Epithelial cell of esophagus (primary cell): ENCODE results near the gene DNAJC12.
"Not testable (repeated sequence)": the region's sequence is repeated elsewhere in the genome, so short reads cannot be mapped to it uniquely, and the experiment has no call there.

ENCODE experiments used
- DNase-seq: peaks from one replicate; pipeline ENCODE4 v3.0.0; 2010; ENCODE audit warnings: low read depth
- H3K4me3 ChIP-seq: 2 replicates; pipeline ENCODE4 v1.5.1; 2011; ENCODE audit warnings: mild to moderate bottlenecking, low read length, control low read depth
- TF ChIP-seq, protein P1 (sequence below): IDR thresholded peaks from 2 replicates; pipeline ENCODE4 v1.5.1; 2011; ENCODE audit warnings: low read depth, mild to moderate bottlenecking, low read length, control low read depth, inconsistent platforms; ENCODE audit not compliant: insufficient read depth; ENCODE audit errors: missing control alignments

The DNAJC12 gene

DNA sequence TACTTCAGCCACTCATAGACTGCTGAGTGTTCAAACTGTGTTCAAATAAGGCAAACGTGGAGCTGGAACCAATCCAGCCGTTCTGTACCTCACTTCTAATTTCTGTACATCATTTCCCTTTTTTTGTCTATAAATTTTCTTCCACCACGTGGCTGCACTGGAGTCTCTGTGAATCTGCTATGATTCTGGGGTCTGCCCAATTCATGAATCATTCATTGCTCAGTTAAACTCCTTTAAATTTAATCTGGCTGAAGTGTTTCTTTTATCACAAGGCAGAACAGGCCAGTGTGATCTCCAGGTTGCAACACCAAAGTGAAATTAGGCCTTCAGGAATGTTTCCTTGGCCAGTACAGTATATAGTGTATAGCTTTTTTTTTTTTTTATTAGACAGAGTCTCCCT lies 53.5 kb downstream of the DNAJC12 start:
- no peak for DNase-seq
- no peak overlapping the region for H3K4me3 ChIP-seq
- TF ChIP-seq, protein P1, sequence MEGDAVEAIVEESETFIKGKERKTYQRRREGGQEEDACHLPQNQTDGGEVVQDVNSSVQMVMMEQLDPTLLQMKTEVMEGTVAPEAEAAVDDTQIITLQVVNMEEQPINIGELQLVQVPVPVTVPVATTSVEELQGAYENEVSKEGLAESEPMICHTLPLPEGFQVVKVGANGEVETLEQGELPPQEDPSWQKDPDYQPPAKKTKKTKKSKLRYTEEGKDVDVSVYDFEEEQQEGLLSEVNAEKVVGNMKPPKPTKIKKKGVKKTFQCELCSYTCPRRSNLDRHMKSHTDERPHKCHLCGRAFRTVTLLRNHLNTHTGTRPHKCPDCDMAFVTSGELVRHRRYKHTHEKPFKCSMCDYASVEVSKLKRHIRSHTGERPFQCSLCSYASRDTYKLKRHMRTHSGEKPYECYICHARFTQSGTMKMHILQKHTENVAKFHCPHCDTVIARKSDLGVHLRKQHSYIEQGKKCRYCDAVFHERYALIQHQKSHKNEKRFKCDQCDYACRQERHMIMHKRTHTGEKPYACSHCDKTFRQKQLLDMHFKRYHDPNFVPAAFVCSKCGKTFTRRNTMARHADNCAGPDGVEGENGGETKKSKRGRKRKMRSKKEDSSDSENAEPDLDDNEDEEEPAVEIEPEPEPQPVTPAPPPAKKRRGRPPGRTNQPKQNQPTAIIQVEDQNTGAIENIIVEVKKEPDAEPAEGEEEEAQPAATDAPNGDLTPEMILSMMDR: no peak

DNA sequence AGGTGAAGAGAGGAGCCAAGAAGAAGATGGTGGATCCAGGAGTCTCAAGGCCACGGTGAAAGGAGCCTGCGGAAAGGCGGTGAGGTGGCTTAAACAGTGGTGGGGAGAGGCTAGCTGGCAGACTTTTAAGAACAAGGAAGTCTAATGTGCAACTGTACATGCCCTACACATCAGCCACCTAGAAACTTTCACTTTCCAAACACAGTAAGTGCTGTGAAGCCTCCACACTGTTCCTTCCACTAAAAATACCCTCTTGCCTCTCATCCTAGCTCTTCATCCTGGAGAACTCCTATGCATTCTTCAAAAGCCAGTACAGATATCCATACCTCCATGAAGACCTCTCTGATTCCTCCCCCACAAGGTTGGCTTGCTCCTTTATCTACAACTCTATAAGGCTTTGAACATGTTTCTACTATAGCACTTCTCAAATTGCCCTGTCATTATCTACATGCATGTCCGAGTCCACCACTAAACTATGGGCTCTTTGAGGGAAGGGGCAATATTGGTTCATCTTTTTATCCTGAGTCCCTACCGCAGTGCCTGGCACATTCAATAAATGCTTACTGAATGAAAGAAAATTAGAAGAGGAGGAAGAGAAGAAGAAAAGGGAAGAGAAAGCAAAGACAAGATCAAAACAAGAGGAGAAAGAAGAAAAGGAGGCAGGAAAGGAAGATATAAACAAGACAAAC lies 54.2 kb downstream of the DNAJC12 start:
- DNase-seq: no peak
- TF ChIP-seq, protein P1: no peak
- no peak overlapping the region for H3K4me3 ChIP-seq

DNA sequence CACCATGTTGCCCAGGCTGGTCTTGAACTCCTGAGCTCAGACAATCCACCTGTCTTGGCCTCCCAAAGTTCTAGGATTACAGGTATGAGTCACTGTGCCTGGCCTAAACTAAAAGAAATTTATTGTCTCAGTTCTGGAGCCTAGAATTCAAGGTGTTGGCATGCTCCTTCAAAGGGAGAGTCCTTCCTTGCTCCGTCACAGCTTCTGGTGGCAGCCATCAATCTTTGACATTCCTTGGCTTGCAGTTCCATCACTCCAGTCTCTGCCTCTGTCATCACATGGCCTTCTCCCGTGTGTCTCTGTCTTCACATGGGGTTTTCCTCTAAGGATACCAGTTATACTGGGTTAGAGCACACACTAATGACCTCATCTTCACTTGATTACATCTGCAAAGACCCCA lies 55.5 kb downstream of the DNAJC12 start:
- TF ChIP-seq, protein P1: no peak
- H3K4me3 ChIP-seq: no peak overlapping the region
- no peak for DNase-seq

DNA sequence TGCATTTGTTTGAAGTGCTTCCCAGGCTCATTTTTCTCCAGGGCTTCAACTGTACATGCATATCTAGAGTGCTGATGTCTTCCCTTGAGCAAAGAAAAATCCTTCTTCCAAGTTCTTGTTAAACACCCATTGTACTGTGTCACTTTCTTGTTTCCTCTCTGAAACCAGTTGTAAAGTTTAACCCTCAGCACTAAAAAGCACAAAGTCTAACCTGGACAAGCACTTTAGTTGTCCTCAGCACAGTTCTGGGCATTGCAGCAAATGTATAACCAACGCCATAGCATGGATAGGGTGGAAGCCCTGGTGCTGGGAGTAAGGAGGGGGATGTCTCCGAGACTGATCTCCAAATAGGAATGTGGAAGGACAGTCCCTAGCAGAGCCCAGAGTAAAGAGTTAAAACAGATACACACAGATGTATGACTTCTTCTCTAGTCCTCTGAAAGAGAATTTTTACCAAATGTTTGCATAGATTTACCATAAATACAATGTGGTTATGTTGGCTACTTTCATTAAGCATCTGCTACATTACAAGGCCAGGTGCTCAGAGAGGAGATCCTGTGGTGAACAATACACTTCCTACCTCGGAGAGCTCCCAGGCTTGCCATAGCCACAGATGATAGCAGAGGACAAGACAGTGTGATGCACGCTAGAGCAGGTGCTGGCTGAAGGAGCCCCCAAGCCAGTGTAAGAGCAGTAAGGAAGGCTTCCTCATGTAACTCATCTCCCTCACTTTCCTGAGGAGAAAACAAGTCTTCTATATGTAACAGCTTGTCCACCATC lies 57.0 kb downstream of the DNAJC12 start:
- TF ChIP-seq, protein P1: no peak
- no peak for DNase-seq
- no peak overlapping the region for H3K4me3 ChIP-seq

DNA sequence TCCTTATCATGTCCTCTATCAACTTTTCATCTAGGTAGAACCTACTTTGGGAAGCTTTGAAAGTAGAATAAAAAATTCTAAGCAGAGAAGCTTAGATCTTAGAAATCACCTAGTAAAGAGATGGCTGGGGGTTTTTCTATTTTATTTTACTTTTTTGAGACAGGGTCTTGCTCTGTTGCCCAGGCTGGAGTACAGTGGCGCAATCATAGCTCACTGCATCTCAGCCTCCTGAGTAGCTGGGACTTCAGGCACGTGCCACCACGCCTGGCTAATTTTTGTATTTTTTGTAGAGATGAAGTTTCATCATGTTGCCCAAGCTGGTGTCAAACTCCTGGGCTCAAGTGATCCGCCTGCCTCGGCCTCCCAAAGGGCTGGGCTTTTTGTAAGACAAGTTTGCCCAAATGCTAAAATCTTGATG lies 57.8 kb downstream of the DNAJC12 start:
- not testable (repeated sequence) for H3K4me3 ChIP-seq

DNA sequence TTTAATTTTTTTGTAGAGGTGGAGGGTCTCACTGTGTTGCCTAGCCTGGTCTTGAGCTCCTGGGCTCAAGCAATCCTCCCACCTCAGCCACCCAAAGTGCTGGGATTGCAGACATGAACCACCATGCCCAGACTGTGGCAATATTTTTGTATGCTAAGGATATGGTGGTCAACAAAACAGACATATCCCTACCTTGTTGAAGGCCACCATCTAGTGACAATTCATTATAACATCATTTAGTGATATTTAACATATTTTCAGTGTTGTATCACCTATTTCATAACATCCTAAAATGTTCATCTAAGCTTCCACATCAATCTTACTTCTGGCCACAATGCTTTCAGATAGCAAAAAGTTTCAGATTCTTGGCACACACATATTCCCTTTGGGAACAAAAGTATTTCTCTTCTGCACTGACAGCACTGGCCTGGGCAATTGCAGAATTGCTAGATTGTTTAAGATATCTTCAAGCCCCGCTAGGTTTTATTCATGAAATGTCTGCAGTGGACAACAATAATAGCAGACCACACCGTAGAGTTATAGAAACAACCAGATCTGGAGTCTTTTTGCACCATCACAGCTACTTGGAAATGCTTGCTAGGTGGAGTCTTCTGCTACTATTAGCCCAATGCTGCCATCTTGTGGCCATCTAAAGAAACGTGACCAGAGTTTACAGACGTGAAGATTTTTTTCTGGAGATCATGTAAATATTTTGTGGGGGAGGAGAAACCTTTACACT lies 58.4 kb downstream of the DNAJC12 start:
- no peak overlapping the region for H3K4me3 ChIP-seq
- DNase-seq: peak; percentile 84
- TF ChIP-seq, protein P1: peak; percentile 86

More for the DNA sequence above, 57.8 kb downstream of the DNAJC12 start:
- DNase-seq: not testable (repeated sequence)

DNA sequence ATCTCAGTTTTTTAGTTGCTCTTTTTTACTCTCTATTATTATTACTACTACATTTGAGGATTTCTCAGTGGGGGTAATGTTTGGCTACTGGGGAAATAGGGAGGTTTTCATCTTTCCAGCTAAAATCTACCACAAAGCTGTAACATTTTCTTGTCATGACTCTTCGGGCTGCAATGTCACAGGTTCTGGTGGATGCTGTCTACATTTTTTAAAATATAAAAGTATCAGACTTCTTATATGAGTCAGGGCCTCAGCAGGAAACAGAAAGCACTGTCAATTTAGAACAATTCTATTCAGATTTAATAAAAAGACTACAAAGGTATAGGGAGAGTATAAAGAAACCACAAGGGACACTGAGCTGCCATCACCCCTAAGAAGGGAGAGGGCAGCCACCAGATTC lies 61.6 kb downstream of the DNAJC12 start:
- TF ChIP-seq, protein P1: no peak
- no peak overlapping the region for H3K4me3 ChIP-seq
- no peak for DNase-seq
